Measurements from ENCODE around the gene CLNK.

GRCh38 chr4:10524196-10524833 is 160.3 kb downstream of the CLNK start:
- TF ChIP-seq CTCF (IDR thresholded peaks at IDR 0.05) = no peak
- TF ChIP-seq POLR2A (IDR thresholded peaks at IDR 0.05) = no peak
